Activated CD4-positive, alpha-beta T cell treated with anti-CD3 and anti-CD28 coated beads, Interleukin-2, amount 10 ng/mL, durations not matched to agents 7 days and 5 days (primary cell): ENCODE results near the gene LARGE1. TPM values are rescaled to one million over a fixed set of nuclear protein-coding genes. Genes with fewer than 3 reads are reported as not detected.

Source experiments
- CTCF ChIA-PET: fragments of 350-600 bp; sonication (Branson Sonifier 250); formaldehyde crosslinking; loops from one replicate; lab custom pipeline; 2021; ENCODE audit warnings: antibody characterized with exemption; lab: Charles Lee
- POLR2A ChIA-PET: fragments of 350-600 bp; sonication (Branson Sonifier 250); formaldehyde crosslinking; loops from one replicate; lab custom pipeline; 2021; ENCODE audit warnings: antibody characterized with exemption; lab: Charles Lee
- DNase-seq: peaks from one replicate; pipeline ENCODE4 v3.0.0-alpha.2; 2020
- H3K27ac Mint-ChIP-seq: one replicate; pipeline ENCODE4 v1.8.0; 2021; ENCODE audit warnings: mild to moderate bottlenecking, moderate library complexity, mixed read lengths
- H3K27me3 Mint-ChIP-seq: one replicate; pipeline ENCODE4 v1.8.0; 2021; ENCODE audit warnings: mixed read lengths
- H3K36me3 Mint-ChIP-seq: one replicate; pipeline ENCODE4 v1.8.0; 2021; ENCODE audit warnings: low read depth, mixed read lengths
- H3K4me1 Mint-ChIP-seq: one replicate; pipeline ENCODE4 v1.8.0; 2021; ENCODE audit warnings: mixed read lengths
- H3K4me3 Mint-ChIP-seq: one replicate; pipeline ENCODE4 v1.8.0; 2021; ENCODE audit warnings: mild to moderate bottlenecking, moderate library complexity, mixed read lengths
- H3K9me3 Mint-ChIP-seq: one replicate; pipeline ENCODE4 v1.8.0; 2021; ENCODE audit warnings: mixed read lengths
- total RNA-seq, 2 experiments: library from RNA; stranded (reverse); gene quantifications; one replicate each; pipeline ENCODE4 v1.2.3, GENCODE V29; 2021

The LARGE1 gene
- total RNA-seq, 2 experiments from 2014 or later, result 0.21 to 0.40 TPM

- Mint-ChIP-seq H3K27ac (peak overlapping the region; percentile 31), H3K36me3 (peaks cover 2% of the 10 kb centered on the region), H3K4me3 (peak overlapping the region; percentile 48), H3K9me3 (no peaks in the 10 kb centered on the region), H3K4me1 (peaks cover 13% of the 10 kb centered on the region), H3K27me3 (peaks cover 48% of the 10 kb centered on the region)
- ChIA-PET CTCF (no interaction called here), POLR2A (no interaction called here)
- DNase-seq, result no peak
Observed at GRCh38 chr22:33922349-33922681, 2.0 kb upstream of the LARGE1 start.

- no peak for DNase-seq
- Mint-ChIP-seq H3K27me3 (peaks cover 52% of the 10 kb centered on the region), H3K27ac (no peak overlapping the region), H3K36me3 (peaks cover 2% of the 10 kb centered on the region), H3K4me1 (peaks cover 13% of the 10 kb centered on the region), H3K9me3 (no peaks in the 10 kb centered on the region), H3K4me3 (peak overlapping the region; percentile 58)
- POLR2A ChIA-PET, result interaction anchor here (0.6 kb wide), 1 partner anchor 15 kb away, joined by 8 read pairs; no protein-coding TSS in a partner anchor
- CTCF ChIA-PET, result no interaction called here
Observed at GRCh38 chr22:33921525-33922348, 1.5 kb upstream of the LARGE1 start.

DNA sequence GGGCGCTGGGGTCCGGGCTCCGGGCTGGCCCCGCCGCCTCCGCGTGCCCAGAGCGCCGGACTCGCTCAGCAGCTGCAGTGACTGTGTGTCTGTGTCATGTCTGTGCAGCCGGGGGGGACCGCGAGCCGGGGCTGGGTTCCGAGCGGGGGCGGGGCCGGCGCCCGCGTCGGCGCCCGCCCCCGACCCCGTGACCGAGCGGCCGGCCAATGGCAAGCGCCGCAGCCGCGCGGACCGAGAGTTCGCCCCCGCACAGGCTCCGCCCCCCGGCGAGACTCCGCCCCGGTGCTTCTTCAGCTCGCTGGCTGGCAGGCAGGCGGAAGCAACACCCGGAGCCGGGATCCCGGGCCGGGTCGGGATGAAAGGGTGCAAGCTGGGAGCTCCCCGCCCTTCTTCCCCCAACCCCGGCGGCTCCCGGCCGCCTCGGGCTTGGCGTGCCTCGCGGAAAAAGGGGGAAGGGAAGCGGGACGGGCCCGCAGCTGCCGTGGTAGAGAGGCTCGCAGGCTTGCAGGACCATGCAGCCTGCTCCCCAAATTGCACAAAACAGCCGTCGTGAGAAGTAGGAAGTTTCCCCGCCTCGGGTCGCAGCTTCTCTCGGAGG lies 750 bp upstream of the LARGE1 start:
- CTCF ChIA-PET, result no interaction called here
- peak; percentile 80 for DNase-seq
- Mint-ChIP-seq H3K4me3 (peak overlapping the region; percentile 58), H3K4me1 (peaks cover 13% of the 10 kb centered on the region), H3K36me3 (peaks cover 2% of the 10 kb centered on the region), H3K27ac (no peak overlapping the region), H3K9me3 (no peaks in the 10 kb centered on the region), H3K27me3 (peaks cover 55% of the 10 kb centered on the region)
- POLR2A ChIA-PET, result interaction anchor here (0.6 kb wide), 1 partner anchor 14 kb away, joined by 8 read pairs; no protein-coding TSS in a partner anchor

DNA sequence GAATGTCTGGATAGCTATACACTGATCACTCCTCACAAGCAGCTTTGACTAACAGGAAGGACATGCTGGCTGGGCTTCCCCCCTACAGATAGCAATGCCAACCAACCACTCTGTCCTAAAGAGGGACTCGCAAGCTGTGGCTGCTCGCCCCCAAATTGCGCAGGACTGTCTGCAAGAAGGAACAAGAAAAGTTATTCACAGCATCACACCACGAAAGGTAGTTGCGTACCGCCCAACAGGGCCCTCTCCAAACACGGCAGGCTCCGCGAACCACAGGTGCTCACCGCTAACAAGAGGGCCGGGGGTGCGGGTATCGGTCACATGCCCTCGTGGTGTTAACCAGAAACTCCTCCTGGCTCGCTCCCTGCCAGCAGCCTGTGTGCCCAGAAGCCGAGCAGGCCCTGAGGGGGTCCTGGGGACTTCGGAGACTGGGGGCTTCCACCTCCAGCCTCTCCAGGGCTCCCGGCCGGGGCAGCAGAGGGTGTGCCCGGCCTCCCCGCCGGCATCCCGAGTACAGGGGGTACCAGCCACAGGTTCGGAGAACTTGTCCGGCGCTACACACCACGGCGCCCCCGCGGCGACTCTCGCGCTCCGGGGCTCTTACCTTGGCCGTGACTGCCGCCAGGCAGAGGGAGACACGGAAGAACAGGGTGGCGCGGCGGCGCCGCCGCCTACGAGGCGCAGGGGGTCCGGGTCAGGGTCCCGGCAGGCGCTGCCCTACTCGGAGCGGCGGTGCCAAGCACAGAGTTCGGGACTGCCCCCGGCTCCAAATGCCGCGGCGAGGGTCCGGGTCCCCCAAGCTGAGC lies 682 bp downstream of the LARGE1 start:
- H3K9me3 Mint-ChIP-seq, result no peaks in the 10 kb centered on the region
- CTCF ChIA-PET, result no interaction called here
- POLR2A ChIA-PET, result no interaction called here
- no peak for DNase-seq
- H3K4me1 Mint-ChIP-seq, result peaks cover 13% of the 10 kb centered on the region
- peaks cover 2% of the 10 kb centered on the region for H3K36me3 Mint-ChIP-seq
- no peak overlapping the region for H3K27ac Mint-ChIP-seq
- H3K27me3 Mint-ChIP-seq, result peaks cover 53% of the 10 kb centered on the region
- H3K4me3 Mint-ChIP-seq, result peak overlapping the region; percentile 3

DNA sequence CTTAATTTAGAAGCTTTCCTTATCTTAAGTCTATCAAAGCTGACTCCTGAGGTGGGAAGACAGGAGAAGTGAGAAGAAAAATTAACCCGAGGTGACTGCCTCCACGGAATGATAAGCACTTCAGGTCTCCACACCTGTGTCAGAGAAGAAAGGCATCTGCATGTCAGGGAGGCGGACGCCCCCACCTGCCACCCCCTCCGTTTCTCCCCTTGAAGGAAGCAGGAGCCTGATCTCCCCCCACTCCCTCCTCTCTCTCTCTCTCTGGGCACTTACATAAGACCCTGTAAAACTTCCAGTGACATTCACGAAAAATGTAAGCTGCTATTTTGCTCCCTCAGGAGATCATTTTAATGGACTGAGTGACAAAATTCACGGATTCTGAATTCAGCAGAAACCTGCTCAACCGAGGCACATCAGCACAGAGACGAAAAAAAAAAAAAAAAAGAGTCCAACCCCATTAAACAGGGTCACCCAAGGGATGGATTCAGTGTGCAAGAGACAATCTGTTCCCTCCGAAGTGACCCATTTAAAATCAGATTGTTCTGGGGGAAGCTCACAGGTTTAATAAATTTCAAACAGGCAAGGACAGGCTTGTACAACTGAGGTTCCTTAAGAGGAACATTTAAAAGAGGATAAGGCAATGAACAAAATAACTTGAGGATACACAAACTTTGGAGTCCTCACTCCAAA lies 1.5 kb downstream of the LARGE1 start:
- no peaks in the 10 kb centered on the region for H3K9me3 Mint-ChIP-seq
- H3K4me3 Mint-ChIP-seq, result no peak overlapping the region
- ChIA-PET POLR2A (no interaction called here), CTCF (no interaction called here)
- H3K27ac Mint-ChIP-seq, result no peak overlapping the region
- peaks cover 13% of the 10 kb centered on the region for H3K4me1 Mint-ChIP-seq
- no peak for DNase-seq
- peaks cover 51% of the 10 kb centered on the region for H3K27me3 Mint-ChIP-seq
- peaks cover 2% of the 10 kb centered on the region for H3K36me3 Mint-ChIP-seq

DNA sequence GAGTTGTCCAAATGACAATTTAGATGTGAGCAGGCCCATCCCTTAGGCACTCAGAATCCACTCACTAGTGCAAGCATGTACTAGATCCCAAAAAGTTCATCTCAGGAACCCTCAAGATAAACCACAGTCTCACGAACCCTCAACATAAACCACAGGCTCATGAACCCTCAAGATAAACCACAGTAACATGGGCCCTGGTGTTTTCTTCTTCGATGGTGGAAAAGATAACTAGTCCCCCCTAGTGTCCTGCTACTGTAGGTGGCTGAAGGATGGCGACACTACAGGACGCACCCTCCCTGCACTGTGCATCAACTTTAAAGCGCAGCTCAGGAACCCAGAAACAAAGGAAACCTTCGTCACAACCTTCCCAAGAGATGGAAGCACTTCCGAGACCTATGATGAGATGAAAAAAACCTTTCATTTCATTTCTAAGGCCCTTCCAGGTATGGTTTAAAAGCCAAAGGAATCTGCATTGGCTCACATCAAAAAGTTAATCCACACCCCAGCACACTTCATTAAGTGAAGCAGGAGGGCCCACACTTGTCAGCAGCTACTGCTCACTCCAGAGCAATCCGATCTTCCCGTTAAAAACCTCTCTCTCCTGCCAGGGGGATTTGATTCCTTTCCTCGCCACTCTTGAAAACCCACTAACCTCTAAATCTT lies 2.4 kb downstream of the LARGE1 start:
- peaks cover 42% of the 10 kb centered on the region for H3K27me3 Mint-ChIP-seq
- no peak overlapping the region for H3K4me3 Mint-ChIP-seq
- POLR2A ChIA-PET, result no interaction called here
- CTCF ChIA-PET, result no interaction called here
- H3K4me1 Mint-ChIP-seq, result peaks cover 12% of the 10 kb centered on the region
- H3K9me3 Mint-ChIP-seq, result no peaks in the 10 kb centered on the region
- DNase-seq, result no peak
- H3K27ac Mint-ChIP-seq, result no peak overlapping the region
- peaks cover 2% of the 10 kb centered on the region for H3K36me3 Mint-ChIP-seq

DNA sequence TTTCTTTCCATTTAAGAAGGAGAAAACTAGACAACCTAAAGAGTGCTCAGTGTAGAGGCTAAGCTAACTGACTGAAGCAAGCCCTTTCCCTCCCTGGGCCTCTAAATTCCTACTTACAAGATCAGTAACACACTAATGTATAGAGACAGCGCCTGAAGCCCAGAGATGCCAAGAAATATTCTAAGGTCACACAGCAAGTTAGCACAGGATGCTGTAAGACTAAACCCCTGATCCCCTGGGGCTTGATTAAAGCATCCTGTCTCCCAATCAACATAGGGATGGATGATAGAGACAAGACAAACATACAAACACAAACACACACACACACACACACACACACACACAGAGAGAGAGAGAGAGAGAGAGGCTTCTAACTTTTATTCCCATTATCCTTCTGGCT lies 5.6 kb downstream of the LARGE1 start:
- Mint-ChIP-seq H3K36me3 (no peaks in the 10 kb centered on the region), H3K27ac (no peak overlapping the region), H3K27me3 (peaks cover 29% of the 10 kb centered on the region), H3K4me1 (peaks cover 2% of the 10 kb centered on the region), H3K4me3 (no peak overlapping the region), H3K9me3 (no peaks in the 10 kb centered on the region)
- ChIA-PET POLR2A (interaction anchor here (0.5 kb wide), 1 partner anchor 184 kb away, joined by 3 read pairs; no protein-coding TSS in a partner anchor), CTCF (no interaction called here)
- DNase-seq, result no peak

GRCh38 chr22:33914131-33914530 lies 6.1 kb downstream of the LARGE1 start:
- ChIA-PET CTCF (no interaction called here), POLR2A (interaction anchor here (0.5 kb wide), 1 partner anchor 184 kb away, joined by 3 read pairs; no protein-coding TSS in a partner anchor)
- H3K9me3 Mint-ChIP-seq, result no peaks in the 10 kb centered on the region
- no peak overlapping the region for H3K27ac Mint-ChIP-seq
- no peak overlapping the region for H3K4me3 Mint-ChIP-seq
- DNase-seq, result no peak
- H3K36me3 Mint-ChIP-seq, result no peaks in the 10 kb centered on the region
- peaks cover 25% of the 10 kb centered on the region for H3K27me3 Mint-ChIP-seq
- H3K4me1 Mint-ChIP-seq, result no peaks in the 10 kb centered on the region

GRCh38 chr22:33913188-33913587 lies 7.1 kb downstream of the LARGE1 start:
- no peak overlapping the region for H3K27ac Mint-ChIP-seq
- CTCF ChIA-PET, result no interaction called here
- no peaks in the 10 kb centered on the region for H3K36me3 Mint-ChIP-seq
- no peak overlapping the region for H3K4me3 Mint-ChIP-seq
- H3K27me3 Mint-ChIP-seq, result peaks cover 15% of the 10 kb centered on the region
- H3K4me1 Mint-ChIP-seq, result no peaks in the 10 kb centered on the region
- no peak for DNase-seq
- no peaks in the 10 kb centered on the region for H3K9me3 Mint-ChIP-seq
- POLR2A ChIA-PET, result no interaction called here

DNA sequence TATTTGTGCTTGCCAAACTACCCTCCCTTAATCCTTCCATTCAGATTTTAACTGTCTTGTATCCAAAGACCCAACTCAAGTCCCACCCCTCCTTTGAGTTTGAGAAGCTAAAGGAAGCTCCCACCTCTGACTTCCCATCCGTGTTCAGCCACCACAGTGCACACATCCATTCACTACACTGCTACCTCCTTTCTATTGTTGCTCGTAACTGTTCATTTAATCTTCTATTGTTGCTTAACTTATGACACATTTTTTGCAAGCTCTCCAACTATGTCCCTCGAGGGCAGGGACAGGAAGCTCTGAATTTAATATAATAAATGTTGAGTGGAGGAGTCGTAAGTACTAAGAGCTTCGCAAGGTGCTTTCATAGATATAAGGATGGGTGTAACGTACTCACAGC lies 10.4 kb downstream of the LARGE1 start:
- no peak for DNase-seq
- POLR2A ChIA-PET, result no interaction called here
- Mint-ChIP-seq H3K9me3 (no peaks in the 10 kb centered on the region), H3K4me3 (no peak overlapping the region), H3K36me3 (no peaks in the 10 kb centered on the region), H3K4me1 (no peaks in the 10 kb centered on the region), H3K27me3 (peaks cover 2% of the 10 kb centered on the region), H3K27ac (no peak overlapping the region)
- CTCF ChIA-PET, result no interaction called here

GRCh38 chr22:33909075-33909458 lies 11.2 kb downstream of the LARGE1 start:
- POLR2A ChIA-PET, result no interaction called here

More at GRCh38 chr22:33909075-33909458, 11.2 kb downstream of the LARGE1 start:
- Mint-ChIP-seq H3K9me3 (no peaks in the 10 kb centered on the region), H3K4me3 (no peak overlapping the region), H3K27me3 (peaks cover 1% of the 10 kb centered on the region), H3K36me3 (no peaks in the 10 kb centered on the region), H3K4me1 (no peaks in the 10 kb centered on the region), H3K27ac (no peak overlapping the region)
- no peak for DNase-seq
- CTCF ChIA-PET, result no interaction called here
